NCI-H146 (cell line): ENCODE data around the gene FSTL4.

Experiments used
- DNase-seq: peaks from one replicate; lab custom pipeline; 2025; lab: John Stamatoyannopoulos, UW

Gene FSTL4

GRCh38 chr5:133265257-133265656, 347.1 kb downstream of the FSTL4 start:
- no peak for DNase-seq

GRCh38 chr5:133262690-133263089, 349.7 kb downstream of the FSTL4 start:
- DNase-seq, result no peak

DNA sequence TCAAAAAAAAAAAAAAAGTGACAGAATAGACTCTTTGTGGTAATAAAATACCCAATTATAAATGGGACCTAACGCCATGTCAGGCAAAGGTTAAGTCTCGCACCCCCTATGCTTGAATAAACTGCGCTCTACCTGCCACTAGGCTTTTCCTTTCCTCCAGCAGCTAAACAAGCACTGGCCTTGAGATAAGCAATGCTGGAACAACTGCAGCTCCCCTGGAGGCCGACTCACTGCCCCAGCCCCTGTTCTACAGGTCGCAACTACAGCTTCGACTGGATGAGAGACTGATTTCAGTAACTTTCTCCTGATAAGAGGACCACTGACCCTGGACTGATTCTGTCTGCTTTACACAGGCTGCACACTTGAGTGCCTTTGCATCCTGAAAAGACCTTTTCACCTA, 350.3 kb downstream of the FSTL4 start:
- DNase-seq, result peak; percentile 10

DNA sequence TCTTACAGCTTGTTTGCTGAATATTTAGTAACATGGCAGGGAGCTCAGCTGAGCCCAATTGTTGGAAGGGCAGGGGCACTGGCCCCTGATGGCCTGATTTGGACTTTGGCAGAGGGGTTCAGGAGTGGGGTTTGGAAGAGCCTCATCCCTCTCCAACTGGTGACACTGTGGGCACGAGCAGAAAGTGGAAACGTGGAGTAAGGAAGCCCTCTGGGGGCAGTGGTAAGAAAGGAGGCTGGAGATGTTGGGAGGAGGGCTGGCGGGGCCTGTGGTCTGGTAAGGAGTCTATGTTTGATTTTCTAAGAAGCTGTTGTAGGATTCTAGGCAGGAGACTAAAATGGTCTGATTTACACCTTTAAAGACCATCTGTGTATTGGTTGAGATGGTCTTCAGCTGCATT, 351.6 kb downstream of the FSTL4 start:
- DNase-seq, result no peak

- DNase-seq, result no peak
Observed at GRCh38 chr5:133259199-133259997, 352.9 kb downstream of the FSTL4 start.

DNA sequence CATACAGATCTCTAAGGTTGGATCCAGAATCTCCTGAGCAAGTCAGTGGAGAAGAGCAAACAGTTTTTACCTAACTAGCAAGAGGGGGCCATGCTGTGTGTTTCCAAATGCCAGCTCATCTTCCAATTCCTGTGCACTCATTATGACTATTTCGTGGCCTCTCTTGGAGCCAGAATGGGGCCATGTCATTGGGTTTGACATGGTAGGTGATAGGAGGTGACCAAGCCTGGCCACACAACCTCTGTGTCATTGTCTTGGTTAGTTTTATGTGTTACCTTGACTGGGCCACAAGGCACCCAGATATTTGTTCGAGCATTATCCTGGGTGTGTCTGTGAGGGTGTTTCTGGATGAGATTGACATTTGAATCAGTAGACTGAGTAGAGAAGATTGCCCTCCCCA, 354.4 kb downstream of the FSTL4 start:
- no peak for DNase-seq

DNA sequence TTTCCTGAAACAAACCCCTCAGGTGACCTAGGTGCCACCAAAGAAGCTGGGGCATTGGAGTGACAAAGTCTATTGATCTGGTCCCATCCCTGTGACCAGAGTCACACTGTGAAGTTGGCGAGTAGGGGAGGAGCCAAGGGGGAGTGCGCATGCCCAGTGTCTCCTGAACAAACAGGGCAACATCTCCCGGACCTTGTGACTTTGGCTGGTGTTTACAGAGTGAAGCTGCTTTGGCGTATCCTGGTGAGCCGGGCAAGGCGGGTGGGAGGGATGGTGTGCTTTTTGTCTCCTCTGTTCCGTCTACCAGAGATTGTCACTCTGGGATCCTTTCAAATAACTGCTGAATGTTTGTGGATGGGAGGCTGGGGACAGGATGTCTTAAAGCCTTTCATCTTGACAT, 356.1 kb downstream of the FSTL4 start:
- DNase-seq, result peak; percentile 79

DNA sequence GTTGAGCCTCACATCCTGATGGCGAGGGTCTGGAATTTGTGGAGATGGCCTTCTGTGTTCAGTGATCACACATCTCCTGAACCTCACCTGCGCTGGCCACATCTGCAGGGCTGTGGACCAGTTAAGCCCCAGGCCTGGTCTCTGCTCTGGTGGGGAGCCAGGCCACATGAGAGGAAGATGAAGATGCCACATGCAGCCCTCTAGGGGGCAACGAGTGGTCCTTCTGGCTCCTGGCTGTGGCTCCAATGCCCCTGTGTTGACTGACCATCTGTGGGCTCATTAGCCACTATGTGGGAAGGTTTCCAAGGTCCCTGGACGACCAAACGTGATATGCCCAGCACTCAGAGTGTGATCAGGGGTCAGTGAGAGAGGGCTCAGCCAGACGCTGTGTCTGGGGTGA, 357.5 kb downstream of the FSTL4 start:
- no peak for DNase-seq

DNA sequence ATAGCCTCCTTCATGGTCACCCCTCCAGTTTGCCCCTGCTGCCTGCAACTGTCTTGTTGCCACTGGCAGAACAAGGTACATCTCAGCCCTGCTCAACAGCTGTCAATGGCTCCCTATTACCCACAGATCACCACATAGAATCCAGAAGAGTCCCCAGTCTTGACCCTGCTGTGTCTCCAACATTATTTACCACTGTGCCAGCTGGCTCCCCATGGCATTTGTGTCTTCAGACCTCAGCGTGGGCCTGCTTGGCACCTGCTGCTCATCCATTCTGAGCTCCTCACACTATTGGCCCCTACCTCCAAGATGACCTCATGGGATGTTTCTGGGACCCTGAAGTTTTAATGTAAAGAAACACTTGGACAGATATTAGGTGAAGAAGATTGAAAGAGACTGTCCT, 358.7 kb downstream of the FSTL4 start:
- no peak for DNase-seq

GRCh38 chr5:133253070-133253469, 359.3 kb downstream of the FSTL4 start:
- DNase-seq, result no peak

DNA sequence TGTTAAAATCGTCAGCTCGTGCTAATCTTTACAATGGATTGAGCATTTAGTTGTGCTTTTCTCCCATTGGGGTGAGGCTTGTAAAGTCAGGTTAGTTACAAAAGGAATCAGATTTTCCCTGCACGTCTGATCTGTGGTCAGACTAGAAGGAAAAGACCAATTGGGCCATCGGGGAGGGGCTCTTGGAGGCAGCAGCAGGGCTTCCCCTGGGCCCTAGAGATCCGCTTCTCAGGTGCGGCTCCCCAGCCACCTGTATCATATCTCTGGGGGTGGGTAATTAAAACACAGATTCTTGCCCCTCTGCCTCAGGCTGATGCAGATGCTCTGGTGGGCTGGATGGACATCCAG, 360.2 kb downstream of the FSTL4 start:
- peak; percentile 23 for DNase-seq

- DNase-seq, result peak; percentile 36
Observed at GRCh38 chr5:133251296-133252132, 360.8 kb downstream of the FSTL4 start.

- DNase-seq, result peak; percentile 47
Observed at GRCh38 chr5:133250527-133250926, 361.8 kb downstream of the FSTL4 start.

GRCh38 chr5:133249593-133249992, 362.7 kb downstream of the FSTL4 start:
- no peak for DNase-seq

GRCh38 chr5:133247881-133248624, 364.3 kb downstream of the FSTL4 start:
- DNase-seq, result peak; percentile 36

DNA sequence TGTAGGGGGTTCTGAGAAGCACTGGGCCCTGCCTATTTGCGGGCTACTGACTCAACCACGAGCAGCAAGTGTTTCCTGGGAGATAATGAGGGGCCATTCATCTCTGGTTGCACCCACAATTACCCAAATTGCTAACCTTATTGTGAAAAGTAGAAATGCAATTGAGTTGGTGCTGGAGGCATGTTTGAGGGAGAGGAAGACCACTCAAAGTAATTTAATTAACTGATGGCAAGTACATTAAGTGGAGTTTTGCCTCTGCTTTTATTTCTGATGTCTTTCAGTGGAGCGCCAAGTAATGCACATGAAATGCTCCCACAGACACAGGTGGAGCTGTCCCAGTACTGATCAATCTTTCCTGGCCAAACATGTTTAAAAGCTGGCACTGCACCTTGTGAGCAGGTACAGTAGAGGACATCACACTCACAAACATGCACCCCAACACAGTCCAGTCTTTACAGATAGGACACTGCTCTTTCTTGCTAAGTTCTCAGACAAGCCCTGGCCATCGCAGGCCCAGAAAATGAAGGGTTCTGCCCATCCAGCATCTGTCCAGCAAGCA, 365.1 kb downstream of the FSTL4 start:
- DNase-seq, result peak; percentile 40

DNA sequence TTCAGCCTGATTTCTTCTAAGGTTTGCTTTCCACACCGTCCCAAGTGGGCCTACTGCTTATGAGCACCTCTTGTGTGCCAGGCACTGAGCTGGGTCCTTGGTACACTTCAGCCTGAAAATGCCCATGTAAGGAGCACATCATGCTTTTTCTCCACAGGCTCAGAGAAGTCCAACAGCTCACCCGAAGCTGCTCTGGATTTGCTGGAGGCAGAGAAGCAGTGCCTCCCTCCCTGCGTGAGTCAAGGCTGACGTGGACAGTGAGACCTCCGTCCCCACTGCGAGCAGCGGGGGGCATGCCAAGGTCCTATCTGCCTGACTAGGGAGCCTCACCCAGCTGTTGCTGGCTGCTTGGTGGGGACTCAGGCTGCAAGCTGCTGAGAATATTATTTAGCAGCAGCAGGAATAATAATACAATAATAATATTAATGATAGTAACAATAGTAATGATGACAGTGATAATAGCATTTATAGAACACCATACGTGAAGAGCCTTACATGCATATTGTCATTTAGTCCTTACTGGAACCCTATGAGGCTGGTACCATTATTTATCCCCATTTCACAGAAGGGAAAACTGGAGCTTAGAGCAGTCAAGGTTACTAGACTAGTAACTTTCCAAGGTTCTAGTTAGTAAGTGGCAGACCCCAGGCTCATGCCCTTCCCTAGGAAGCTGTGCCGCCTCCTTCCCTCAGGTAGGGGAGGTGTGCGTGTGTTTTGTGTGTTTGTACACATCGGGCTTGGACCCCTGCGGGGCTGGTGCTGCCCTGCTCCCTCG, 365.8 kb downstream of the FSTL4 start:
- no peak for DNase-seq

DNA sequence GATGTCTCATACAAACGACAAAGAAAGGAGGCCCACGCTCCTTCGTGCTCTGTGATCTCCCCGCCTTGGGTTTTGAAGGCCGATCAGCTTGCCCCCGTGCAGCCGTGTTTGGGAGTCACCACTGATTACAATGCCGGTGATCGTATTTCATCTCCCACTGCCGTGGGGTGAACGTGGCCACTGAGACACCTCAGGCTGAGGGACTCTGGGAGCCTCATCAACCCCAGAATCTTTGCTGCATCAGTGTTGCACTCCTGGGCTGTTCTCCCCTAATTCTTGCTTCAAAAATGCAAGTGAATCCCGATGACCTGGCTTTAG, 366.3 kb downstream of the FSTL4 start:
- no peak for DNase-seq

- DNase-seq, result no peak
Observed at GRCh38 chr5:133245191-133246052, 366.9 kb downstream of the FSTL4 start.

GRCh38 chr5:133244242-133244641, 368.1 kb downstream of the FSTL4 start:
- DNase-seq, result peak; percentile 60

DNA sequence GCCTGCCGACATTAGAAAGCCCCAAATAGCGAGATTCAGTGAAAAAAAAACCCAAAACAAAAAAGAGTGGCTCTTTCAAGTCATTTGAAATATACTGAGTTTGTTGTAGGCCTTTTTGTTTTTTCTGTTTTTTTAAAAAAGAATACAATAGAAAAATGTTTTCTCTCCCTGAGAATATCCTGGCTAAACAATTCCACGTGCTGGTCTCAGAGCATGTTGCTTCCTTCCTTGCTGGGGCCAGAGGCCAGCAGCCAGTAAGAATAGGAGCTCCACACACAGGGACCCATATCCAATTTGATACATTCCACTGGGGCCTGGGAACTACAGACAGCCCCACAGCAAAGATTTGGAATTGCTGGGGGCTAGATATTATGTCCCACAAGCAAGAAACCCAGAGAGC, 369.1 kb downstream of the FSTL4 start:
- no peak for DNase-seq
